Caco-2 (cell line): ENCODE measurements around the gene REEP6. TPM values are rescaled to one million over a fixed set of nuclear protein-coding genes. Genes with fewer than 3 reads are reported as not detected.

Experiments used
- BruUV-seq: library from RNA; stranded (reverse); fragments of 400-500 nt; replicated peaks from 2 replicates; lab custom pipeline; 2021; lab: Mats Ljungman, UMichigan
- CTCF ChIA-PET: fragments of 300-600 bp; sonication (Branson Sonifier 250); formaldehyde crosslinking; loops from one replicate; lab custom pipeline; 2022; ENCODE audit warnings: antibody characterized with exemption; lab: Charles Lee
- POLR2A ChIA-PET: fragments of 300-600 bp; sonication (Branson Sonifier 250); formaldehyde crosslinking; loops from one replicate; lab custom pipeline; 2022; ENCODE audit warnings: antibody characterized with exemption; lab: Charles Lee
- DNase-seq, 2 experiments: peaks; one replicate each; pipeline versions ENCODE4 v3.0.0 to v3.0.0-alpha.2; 2020 to 2022
- H3K27me3 ChIP-seq: replicated peaks from 2 replicates; pipeline ENCODE4 v1.6.0; 2011; ENCODE audit warnings: low read length; ENCODE audit not compliant: control insufficient read depth, insufficient read depth
- H3K36me3 ChIP-seq: 2 replicates; pipeline ENCODE4 v1.5.1; 2011; ENCODE audit warnings: low read length; ENCODE audit not compliant: control insufficient read depth, insufficient read depth
- H3K4me1 ChIP-seq: fragments of 250-450 bp; sonication (Bioruptor Pico); 2 replicates; pipeline ENCODE4 v1.5.1; 2020; ENCODE audit warnings: mild to moderate bottlenecking
- H3K4me3 ChIP-seq: 2 replicates; pipeline ENCODE4 v1.5.1; 2011; ENCODE audit warnings: low read depth, mild to moderate bottlenecking, control low read depth, low read length
- H3K9me3 ChIP-seq: fragments of 250-450 bp; sonication (Bioruptor Pico); 2 replicates; pipeline ENCODE4 v1.5.1; 2020; ENCODE audit warnings: mild to moderate bottlenecking, moderate library complexity
- H3K27ac Mint-ChIP-seq: one replicate; pipeline ENCODE4 v1.8.0; 2022; ENCODE audit warnings: mixed read lengths; ENCODE audit not compliant: unreplicated experiment
- H3K27me3 Mint-ChIP-seq: one replicate; pipeline ENCODE4 v1.8.0; 2022; ENCODE audit warnings: mixed read lengths; ENCODE audit not compliant: insufficient read depth, unreplicated experiment
- H3K36me3 Mint-ChIP-seq: one replicate; pipeline ENCODE4 v1.8.0; 2022; ENCODE audit warnings: mild to moderate bottlenecking, mixed read lengths; ENCODE audit not compliant: insufficient read depth, unreplicated experiment
- H3K4me1 Mint-ChIP-seq: one replicate; pipeline ENCODE4 v1.8.0; 2022; ENCODE audit warnings: low read depth, mixed read lengths; ENCODE audit not compliant: unreplicated experiment
- H3K4me3 Mint-ChIP-seq: one replicate; pipeline ENCODE4 v1.8.0; 2022; ENCODE audit warnings: mild to moderate bottlenecking, moderate library complexity, mixed read lengths; ENCODE audit not compliant: unreplicated experiment
- H3K9me3 Mint-ChIP-seq: one replicate; pipeline ENCODE4 v1.8.0; 2022; ENCODE audit warnings: mixed read lengths; ENCODE audit not compliant: unreplicated experiment
- intact Hi-C: fragments of 100-400 bp; cut with micrococcal nuclease; formaldehyde crosslinking; loops from one replicate; pipeline ENCODE4 v1.10.0; 2022; ENCODE audit not compliant: unreplicated experiment
- total RNA-seq: library from RNA; stranded (reverse); gene quantifications from 2 replicates; pipeline ENCODE4 v1.2.3, GENCODE V29; 2022
- TF ChIP-seq, protein P1 (sequence below), 2 experiments: fragments of 200-600 bp in 1 of 2; IDR thresholded peaks; 1 replicate in 1 of 2; 2 replicates in 1 of 2; pipeline versions ENCODE4 v1.5.1 to v1.8.0; 2011 to 2022; ENCODE audit warnings: antibody characterized with exemption in 1 of 2, control low read depth in 1 of 2, inconsistent platforms in 1 of 2, low read depth in 1 of 2, low read length in 1 of 2, mild to moderate bottlenecking in 1 of 2, moderate library complexity in 1 of 2; ENCODE audit not compliant: insufficient read depth in 1 of 2, severe bottlenecking in 1 of 2, unreplicated experiment in 1 of 2

Gene REEP6
- total RNA-seq, 1 experiment from 2014 or later, result 50.2 TPM

DNA sequence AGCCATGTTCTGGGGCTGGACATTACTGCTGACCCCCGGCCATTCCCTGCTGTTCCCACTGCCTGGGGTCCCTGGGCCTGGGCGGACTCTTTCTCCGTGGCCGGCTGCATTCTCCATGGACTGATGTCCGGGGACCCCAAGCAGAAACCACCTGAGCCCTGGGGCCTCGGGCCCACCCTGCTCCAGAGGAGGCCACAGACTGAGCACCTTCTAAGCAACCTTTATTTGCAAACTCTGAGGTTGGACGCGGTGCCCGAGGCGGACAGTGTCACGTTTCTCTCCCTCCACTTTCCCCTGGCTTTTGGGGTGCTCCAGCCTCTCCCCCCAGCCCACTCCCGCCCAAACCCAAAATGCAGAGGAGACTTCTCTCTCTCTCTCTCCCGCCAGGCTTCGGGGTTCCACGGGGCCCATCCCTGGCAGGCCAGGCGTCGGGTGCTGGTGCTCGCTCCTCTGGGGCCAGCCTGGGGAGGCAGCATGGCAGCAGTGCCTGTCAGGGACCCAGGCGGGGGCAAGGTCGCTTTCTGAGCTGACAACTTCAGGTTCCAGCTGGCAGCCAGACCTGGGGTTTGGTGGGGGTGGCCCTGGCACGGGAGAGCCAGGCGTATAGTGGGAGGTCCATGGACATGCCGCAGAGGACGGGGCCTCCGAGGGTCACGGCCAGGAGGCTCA is 9.6 kb upstream of the REEP6 start:
- peaks cover 21% of the 10 kb centered on the region for H3K36me3 Mint-ChIP-seq
- Histone ChIP-seq H3K4me1 (no peaks in the 10 kb centered on the region), H3K9me3 (no peaks in the 10 kb centered on the region), H3K4me3 (no peak overlapping the region), H3K36me3 (no peaks in the 10 kb centered on the region; the same call in 1 of the 2 replicates), H3K27me3 (no peaks in the 10 kb centered on the region)
- POLR2A ChIA-PET, result interaction anchor here (0.6 kb wide), 1 partner anchor 1795 kb away, joined by 5 read pairs; no protein-coding TSS in a partner anchor
- TF ChIP-seq, protein P1, sequence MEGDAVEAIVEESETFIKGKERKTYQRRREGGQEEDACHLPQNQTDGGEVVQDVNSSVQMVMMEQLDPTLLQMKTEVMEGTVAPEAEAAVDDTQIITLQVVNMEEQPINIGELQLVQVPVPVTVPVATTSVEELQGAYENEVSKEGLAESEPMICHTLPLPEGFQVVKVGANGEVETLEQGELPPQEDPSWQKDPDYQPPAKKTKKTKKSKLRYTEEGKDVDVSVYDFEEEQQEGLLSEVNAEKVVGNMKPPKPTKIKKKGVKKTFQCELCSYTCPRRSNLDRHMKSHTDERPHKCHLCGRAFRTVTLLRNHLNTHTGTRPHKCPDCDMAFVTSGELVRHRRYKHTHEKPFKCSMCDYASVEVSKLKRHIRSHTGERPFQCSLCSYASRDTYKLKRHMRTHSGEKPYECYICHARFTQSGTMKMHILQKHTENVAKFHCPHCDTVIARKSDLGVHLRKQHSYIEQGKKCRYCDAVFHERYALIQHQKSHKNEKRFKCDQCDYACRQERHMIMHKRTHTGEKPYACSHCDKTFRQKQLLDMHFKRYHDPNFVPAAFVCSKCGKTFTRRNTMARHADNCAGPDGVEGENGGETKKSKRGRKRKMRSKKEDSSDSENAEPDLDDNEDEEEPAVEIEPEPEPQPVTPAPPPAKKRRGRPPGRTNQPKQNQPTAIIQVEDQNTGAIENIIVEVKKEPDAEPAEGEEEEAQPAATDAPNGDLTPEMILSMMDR (IDR thresholded peaks at IDR 0.05; ENCODE audit: insufficient read depth in 1 of 2, low read depth in 1 of 2, low read length in 1 of 2, severe bottlenecking in 1 of 2, unreplicated experiment in 1 of 2), result no peak
- intact Hi-C loops, result no loop called here
- no peaks in the 10 kb centered on the region for H3K9me3 Mint-ChIP-seq
- no peak for DNase-seq
- H3K4me3 Mint-ChIP-seq, result no peak overlapping the region
- BruUV-seq, result no TSS peak
- no peak overlapping the region for H3K27ac Mint-ChIP-seq
- H3K27me3 Mint-ChIP-seq, result no peaks in the 10 kb centered on the region
- H3K4me1 Mint-ChIP-seq, result no peaks in the 10 kb centered on the region
- CTCF ChIA-PET, result no interaction called here

DNA sequence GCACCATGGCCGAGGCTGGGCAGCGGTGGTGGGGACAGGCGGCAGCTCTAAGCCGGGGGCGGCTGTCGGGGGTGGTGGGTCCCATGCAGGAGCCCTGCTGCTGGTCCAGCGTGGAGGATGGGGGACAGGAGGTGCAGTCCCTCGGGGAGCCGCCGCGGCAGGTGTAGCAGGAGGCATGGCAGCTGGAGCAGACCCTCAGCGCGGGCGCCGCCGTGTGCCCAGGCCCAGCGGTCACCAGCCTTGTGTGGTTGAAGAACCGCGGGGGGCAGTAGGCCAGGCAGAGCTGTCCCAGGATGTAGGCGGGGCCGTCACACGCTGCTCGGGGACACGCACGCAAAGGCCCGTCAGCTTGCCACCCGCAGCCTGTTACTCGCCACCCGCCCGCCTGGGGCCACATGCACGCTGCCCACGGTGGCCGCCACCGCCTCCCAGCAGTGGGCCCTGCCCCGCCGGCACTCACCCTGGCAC is 9.1 kb upstream of the REEP6 start:
- H3K9me3 ChIP-seq, result no peaks in the 10 kb centered on the region
- no TSS peak for BruUV-seq
- no peak overlapping the region for H3K27ac Mint-ChIP-seq
- no peaks in the 10 kb centered on the region for H3K27me3 Mint-ChIP-seq
- no peaks in the 10 kb centered on the region for H3K27me3 ChIP-seq
- intact Hi-C loops, result no loop called here
- ChIA-PET CTCF (no interaction called here), POLR2A (no interaction called here)
- no peak for DNase-seq
- no peaks in the 10 kb centered on the region for H3K9me3 Mint-ChIP-seq
- no peaks in the 10 kb centered on the region for H3K4me1 ChIP-seq
- peaks cover 21% of the 10 kb centered on the region for H3K36me3 Mint-ChIP-seq
- TF ChIP-seq, protein P1 (IDR thresholded peaks at IDR 0.05; ENCODE audit: insufficient read depth in 1 of 2, low read depth in 1 of 2, low read length in 1 of 2, severe bottlenecking in 1 of 2, unreplicated experiment in 1 of 2), result no peak
- H3K4me3 ChIP-seq, result no peak overlapping the region
- H3K4me1 Mint-ChIP-seq, result no peaks in the 10 kb centered on the region
- H3K36me3 ChIP-seq, result no peaks in the 10 kb centered on the region
- no peak overlapping the region for H3K4me3 Mint-ChIP-seq

DNA sequence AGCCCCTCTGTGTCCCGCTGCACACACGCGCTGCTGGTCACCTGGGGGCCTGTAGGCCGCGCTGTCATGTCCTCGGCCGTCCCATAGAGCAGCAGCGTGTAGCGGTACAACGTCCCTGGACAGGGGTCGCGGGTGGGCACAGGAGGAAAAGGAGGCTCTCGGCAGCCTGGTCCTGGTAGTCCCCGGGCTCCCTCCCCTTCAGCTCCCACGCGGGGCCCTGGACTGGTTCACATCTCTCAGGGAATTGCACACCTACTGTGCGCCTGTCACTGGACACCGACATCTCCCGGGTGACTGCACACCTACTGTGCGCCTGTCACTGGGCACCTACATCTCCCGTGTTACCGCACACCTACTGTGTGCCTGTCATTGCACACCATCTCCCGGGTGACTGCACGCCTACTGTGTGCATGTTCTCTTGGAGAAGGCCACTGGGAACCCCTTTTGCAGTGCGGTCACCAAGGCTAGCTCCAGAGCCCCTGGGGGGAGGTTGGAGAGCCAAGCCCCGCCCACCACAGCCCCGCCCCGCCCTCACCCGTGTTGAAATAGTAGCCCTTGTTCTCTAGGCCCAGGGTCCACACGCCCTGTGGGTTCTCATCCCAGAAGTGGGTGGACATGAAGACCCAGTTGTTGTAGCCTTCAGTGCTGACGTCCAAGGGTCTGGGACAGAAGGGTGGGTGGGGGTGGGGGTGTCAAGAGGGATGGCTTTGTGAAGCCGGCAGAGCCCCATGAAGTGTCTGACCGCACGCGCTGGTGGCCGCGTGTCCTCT is 8.4 kb upstream of the REEP6 start:
- no peak overlapping the region for H3K4me3 ChIP-seq
- CTCF ChIA-PET, result no interaction called here
- Mint-ChIP-seq H3K27me3 (no peaks in the 10 kb centered on the region), H3K4me3 (no peak overlapping the region), H3K9me3 (no peaks in the 10 kb centered on the region), H3K4me1 (no peaks in the 10 kb centered on the region), H3K36me3 (peaks cover 21% of the 10 kb centered on the region), H3K27ac (no peak overlapping the region)
- TF ChIP-seq, protein P1 (IDR thresholded peaks at IDR 0.05; ENCODE audit: insufficient read depth in 1 of 2, low read depth in 1 of 2, low read length in 1 of 2, severe bottlenecking in 1 of 2, unreplicated experiment in 1 of 2), result no peak
- H3K9me3 ChIP-seq, result no peaks in the 10 kb centered on the region
- H3K4me1 ChIP-seq, result no peaks in the 10 kb centered on the region
- POLR2A ChIA-PET, result no interaction called here
- no peaks in the 10 kb centered on the region for H3K36me3 ChIP-seq
- intact Hi-C loops, result no loop called here
- no peaks in the 10 kb centered on the region for H3K27me3 ChIP-seq
- BruUV-seq, result no TSS peak
- DNase-seq, result no peak
